ELF-1 (cell line): ENCODE results near the gene TUSC2.
"Not testable (repeated sequence)": the region's sequence is repeated elsewhere in the genome, so short reads cannot be mapped to it uniquely, and the experiment has no call there.

Experiments used
- DNase-seq: peaks from one replicate; pipeline ENCODE4 v3.0.0-alpha.2; 2016; ENCODE audit warnings: low read depth, low spot score

The TUSC2 gene

GRCh38 chr3:50294492-50295403 is 33.3 kb downstream of the TUSC2 start:
- DNase-seq: no peak

- DNase-seq: no peak
Measured at GRCh38 chr3:50294089-50294488, 33.9 kb downstream of the TUSC2 start.

GRCh38 chr3:50293079-50293801 is 34.8 kb downstream of the TUSC2 start:
- no peak for DNase-seq

- peak; percentile 98 for DNase-seq
Measured at GRCh38 chr3:50292159-50293078, 35.6 kb downstream of the TUSC2 start, which contains the start of gene IFRD2. Gene IFRD2 (minus strand): TSS chr3:50292429. CDS start chr3:50292274, 155 bp downstream.

- DNase-seq: no peak
Measured at GRCh38 chr3:50290161-50290641, 37.8 kb downstream of the TUSC2 start.

- no peak for DNase-seq
Measured at GRCh38 chr3:50289130-50289529, 38.9 kb downstream of the TUSC2 start.

- no peak for DNase-seq
Measured at GRCh38 chr3:50288387-50289007, 39.5 kb downstream of the TUSC2 start.

GRCh38 chr3:50287262-50287661 is 40.8 kb downstream of the TUSC2 start:
- no peak for DNase-seq

- no peak for DNase-seq
Measured at GRCh38 chr3:50286322-50287227, 41.4 kb downstream of the TUSC2 start.

GRCh38 chr3:50284121-50284520 is 43.9 kb downstream of the TUSC2 start:
- DNase-seq: not testable (repeated sequence)

- DNase-seq: no peak
Measured at GRCh38 chr3:50279255-50280016, 48.6 kb downstream of the TUSC2 start.

- DNase-seq: no peak
Measured at GRCh38 chr3:50278880-50279224, 49.2 kb downstream of the TUSC2 start, which contains the start of gene LSMEM2. Gene LSMEM2 (plus strand): TSS chr3:50279087. CDS start chr3:50279114, 27 bp downstream.

- no peak for DNase-seq
Measured at GRCh38 chr3:50278123-50278879, 49.7 kb downstream of the TUSC2 start.

- DNase-seq: no peak
Measured at GRCh38 chr3:50276762-50277101, 51.3 kb downstream of the TUSC2 start.

GRCh38 chr3:50275996-50276761 is 51.8 kb downstream of the TUSC2 start:
- DNase-seq: peak; percentile 46

- DNase-seq: peak; percentile 69
Measured at GRCh38 chr3:50275141-50275995, 52.7 kb downstream of the TUSC2 start.
